Measurements from ENCODE around the gene PVALB. TPM values are rescaled to one million over a fixed set of nuclear protein-coding genes. Genes with fewer than 3 reads are reported as not detected.

PVALB gene
- total and polyA plus RNA-seq, 2 experiments from 2014 or later = not detected

DNA sequence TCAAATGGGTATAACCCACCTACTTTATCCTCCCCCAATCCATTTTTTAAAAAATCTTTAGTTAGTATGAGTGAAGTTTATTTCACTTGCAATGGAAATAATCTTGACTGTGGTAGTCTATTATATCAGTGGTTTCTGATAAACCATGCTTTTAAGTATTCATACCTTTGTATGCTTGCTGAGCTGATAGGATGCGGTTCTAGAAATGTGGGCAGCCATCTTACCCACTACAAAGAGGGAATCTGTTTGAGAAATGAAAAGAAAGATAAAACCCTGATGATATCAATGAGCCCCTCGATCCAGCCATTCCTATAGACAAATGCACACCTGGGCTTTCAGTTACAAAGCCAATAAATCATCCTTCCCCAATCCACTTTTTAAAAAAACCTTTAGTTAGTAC is 13.8 kb upstream of the PVALB start:
- H3K4me2 ChIP-seq = no peak overlapping the region
- TF ChIP-seq EZH2 (IDR thresholded peaks at IDR 0.05; ENCODE audit: borderline replicate concordance) (no peak), EZH2phosphoT487 (IDR thresholded peaks at IDR 0.05; ENCODE audit: low read depth, severe bottlenecking, unreplicated experiment) (no peak)
- TF ChIP-seq, protein P1, sequence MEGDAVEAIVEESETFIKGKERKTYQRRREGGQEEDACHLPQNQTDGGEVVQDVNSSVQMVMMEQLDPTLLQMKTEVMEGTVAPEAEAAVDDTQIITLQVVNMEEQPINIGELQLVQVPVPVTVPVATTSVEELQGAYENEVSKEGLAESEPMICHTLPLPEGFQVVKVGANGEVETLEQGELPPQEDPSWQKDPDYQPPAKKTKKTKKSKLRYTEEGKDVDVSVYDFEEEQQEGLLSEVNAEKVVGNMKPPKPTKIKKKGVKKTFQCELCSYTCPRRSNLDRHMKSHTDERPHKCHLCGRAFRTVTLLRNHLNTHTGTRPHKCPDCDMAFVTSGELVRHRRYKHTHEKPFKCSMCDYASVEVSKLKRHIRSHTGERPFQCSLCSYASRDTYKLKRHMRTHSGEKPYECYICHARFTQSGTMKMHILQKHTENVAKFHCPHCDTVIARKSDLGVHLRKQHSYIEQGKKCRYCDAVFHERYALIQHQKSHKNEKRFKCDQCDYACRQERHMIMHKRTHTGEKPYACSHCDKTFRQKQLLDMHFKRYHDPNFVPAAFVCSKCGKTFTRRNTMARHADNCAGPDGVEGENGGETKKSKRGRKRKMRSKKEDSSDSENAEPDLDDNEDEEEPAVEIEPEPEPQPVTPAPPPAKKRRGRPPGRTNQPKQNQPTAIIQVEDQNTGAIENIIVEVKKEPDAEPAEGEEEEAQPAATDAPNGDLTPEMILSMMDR (IDR thresholded peaks at IDR 0.05; ENCODE audit: poor library complexity) = no peak
- H3K27ac ChIP-seq = no peak overlapping the region
- no peaks in the 10 kb centered on the region for H4K20me1 ChIP-seq (ENCODE audit: insufficient read depth, poor library complexity, severe bottlenecking)
- no peak overlapping the region for H3K4me3 ChIP-seq
- no peak for DNase-seq (ENCODE audit: low spot score)
- H2AFZ ChIP-seq = no peak overlapping the region
- 84% methylated on average over 2 of the region's 2 CpGs for WGBS (ENCODE audit: low lambda C conversion rate, missing lambda C conversion rate)
- no peaks in the 10 kb centered on the region for H3K27me3 ChIP-seq
- no peaks in the 10 kb centered on the region for H3K79me2 ChIP-seq
- H3K9me2 ChIP-seq (replicated peaks; ENCODE audit: insufficient read depth) = no peaks in the 10 kb centered on the region
- H3K9me3 ChIP-seq (ENCODE audit: low read depth) = no peaks in the 10 kb centered on the region
- no peaks in the 10 kb centered on the region for H3K4me1 ChIP-seq (ENCODE audit: insufficient read depth)
- H3K36me3 ChIP-seq (replicated peaks; ENCODE audit: insufficient read depth, low read depth) = no peaks in the 10 kb centered on the region

DNA sequence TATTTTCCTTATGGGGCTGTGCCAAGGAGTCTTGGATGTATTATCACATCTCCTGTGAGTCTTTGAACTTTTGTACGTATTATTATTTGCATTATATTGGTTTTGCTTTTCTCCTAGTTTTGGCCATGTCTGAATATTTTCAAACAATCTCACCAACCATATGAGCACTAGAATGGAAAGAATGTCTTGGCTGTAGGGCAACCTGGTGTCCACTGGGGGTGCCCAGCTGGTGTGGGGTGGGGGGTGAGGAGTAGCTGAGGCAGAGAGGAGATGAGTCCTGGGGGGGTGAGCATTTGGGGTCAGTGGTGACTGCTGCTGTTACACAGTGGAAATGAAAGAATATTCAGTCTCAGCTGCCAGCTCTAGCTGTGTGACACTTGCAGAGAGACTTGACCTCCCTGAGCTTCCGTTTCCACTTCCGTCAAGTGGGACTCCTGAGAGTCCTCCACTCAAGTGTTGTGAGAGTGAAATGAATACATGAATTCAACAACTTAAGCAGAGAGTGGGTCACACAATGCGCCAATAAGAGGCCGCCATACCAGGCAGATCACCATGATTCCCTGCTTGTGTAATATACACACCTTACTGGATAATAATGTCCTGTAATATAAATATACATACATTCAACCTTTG is 12.7 kb upstream of the PVALB start:
- TF ChIP-seq, protein P1 (IDR thresholded peaks at IDR 0.05; ENCODE audit: poor library complexity) = no peak
- no peak for TF ChIP-seq EZH2phosphoT487 (IDR thresholded peaks at IDR 0.05; ENCODE audit: low read depth, severe bottlenecking, unreplicated experiment)
- TF ChIP-seq EZH2 (IDR thresholded peaks at IDR 0.05; ENCODE audit: borderline replicate concordance) = no peak
- Histone ChIP-seq H3K27me3 (no peaks in the 10 kb centered on the region), H3K4me1 (ENCODE audit: insufficient read depth) (no peaks in the 10 kb centered on the region), H3K4me3 (no peak overlapping the region), H4K20me1 (ENCODE audit: insufficient read depth, poor library complexity, severe bottlenecking) (no peaks in the 10 kb centered on the region), H2AFZ (no peak overlapping the region), H3K79me2 (no peaks in the 10 kb centered on the region), H3K27ac (no peak overlapping the region), H3K9me2 (replicated peaks; ENCODE audit: insufficient read depth) (no peaks in the 10 kb centered on the region), H3K4me2 (no peak overlapping the region), H3K36me3 (replicated peaks; ENCODE audit: insufficient read depth, low read depth) (no peaks in the 10 kb centered on the region), H3K9me3 (ENCODE audit: low read depth) (no peaks in the 10 kb centered on the region)
- no peak for DNase-seq (ENCODE audit: low spot score)
- 86% methylated on average over 5 of the region's 5 CpGs for WGBS (ENCODE audit: low lambda C conversion rate, missing lambda C conversion rate)

DNA sequence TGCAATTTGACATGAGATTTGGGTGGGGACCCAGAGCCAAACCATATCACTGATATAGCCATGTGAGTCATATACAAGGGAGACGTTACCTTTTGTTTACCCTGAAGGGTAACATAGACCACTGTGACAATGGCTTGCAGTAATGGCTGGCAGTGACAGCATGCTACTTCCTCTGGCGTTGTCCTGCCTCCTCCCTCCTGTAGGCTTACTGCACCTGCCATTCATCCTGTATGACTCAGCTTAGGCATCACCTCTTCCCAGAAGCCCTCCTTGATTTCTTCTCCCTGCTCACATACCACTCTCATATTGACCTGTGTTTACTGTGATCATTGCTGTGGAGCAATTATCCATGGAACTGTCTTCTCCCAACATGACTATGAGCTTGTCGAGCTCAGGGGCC is 12.0 kb upstream of the PVALB start:
- Histone ChIP-seq H3K79me2 (no peaks in the 10 kb centered on the region), H3K9me2 (replicated peaks; ENCODE audit: insufficient read depth) (no peaks in the 10 kb centered on the region), H2AFZ (no peak overlapping the region), H3K36me3 (replicated peaks; ENCODE audit: insufficient read depth, low read depth) (no peaks in the 10 kb centered on the region), H3K9me3 (ENCODE audit: low read depth) (no peaks in the 10 kb centered on the region), H3K4me2 (no peak overlapping the region), H3K27me3 (no peaks in the 10 kb centered on the region), H4K20me1 (ENCODE audit: insufficient read depth, poor library complexity, severe bottlenecking) (no peaks in the 10 kb centered on the region), H3K4me3 (no peak overlapping the region), H3K27ac (no peak overlapping the region), H3K4me1 (ENCODE audit: insufficient read depth) (no peaks in the 10 kb centered on the region)
- DNase-seq (ENCODE audit: low spot score) = no peak
- WGBS (ENCODE audit: low lambda C conversion rate, missing lambda C conversion rate) = 68% methylated on average over 3 of the region's 3 CpGs
- TF ChIP-seq EZH2phosphoT487 (IDR thresholded peaks at IDR 0.05; ENCODE audit: low read depth, severe bottlenecking, unreplicated experiment) (no peak), EZH2 (IDR thresholded peaks at IDR 0.05; ENCODE audit: borderline replicate concordance) (no peak)
- TF ChIP-seq, protein P1 (IDR thresholded peaks at IDR 0.05; ENCODE audit: poor library complexity) = no peak

Data from hepatocyte (in vitro differentiated cells).